Stimulated activated CD4-positive, alpha-beta T cell treated with anti-CD3 and anti-CD28 coated beads, TNF-alpha, amount 100 ng/mL, for 48 hours (primary cell): ENCODE data around the gene TELO2.
"Not testable (repeated sequence)": the region's sequence is repeated elsewhere in the genome, so short reads cannot be mapped to it uniquely, and the experiment has no call there.

Experiments
- DNase-seq, 3 donors: peaks; one replicate each; pipeline ENCODE4 v3.0.0-alpha.2; 2020; ENCODE audit warnings: low read depth in 3 of 3

TELO2 gene

DNA sequence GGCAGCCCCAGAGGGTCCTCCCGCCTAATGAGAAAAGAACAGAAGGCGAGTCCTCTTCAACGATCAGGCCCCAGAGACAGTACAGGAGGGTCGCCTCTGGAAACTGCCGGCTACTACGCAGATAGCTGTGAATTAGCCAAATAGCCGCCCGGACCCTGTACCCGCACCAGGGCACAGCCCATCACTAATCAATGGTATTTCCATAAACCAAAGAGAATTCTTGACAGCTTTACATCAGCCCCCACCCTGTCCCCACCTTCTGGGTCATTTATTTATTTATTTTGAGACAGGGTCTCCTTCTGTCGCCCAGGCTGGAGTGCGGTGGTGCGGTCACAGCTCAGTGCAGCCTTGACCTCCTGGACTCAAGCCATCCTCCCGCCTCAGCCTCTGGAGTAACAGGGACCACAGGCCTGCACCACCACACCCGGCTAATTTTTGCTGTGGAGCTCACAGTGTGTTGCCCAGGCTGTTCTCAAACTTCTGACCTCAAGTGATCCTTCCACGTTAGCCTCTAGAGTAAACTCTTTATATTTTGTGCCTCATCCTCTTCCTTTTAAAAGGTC lies 17.5 kb upstream of the TELO2 start:
- DNase-seq: no peak

GRCh38 chr16:1477033-1477432 lies 16.1 kb upstream of the TELO2 start:
- DNase-seq: no peak

- DNase-seq: not testable (repeated sequence)
Measured at GRCh38 chr16:1478937-1479336, 14.2 kb upstream of the TELO2 start.

GRCh38 chr16:1481906-1482835 lies 11.0 kb upstream of the TELO2 start:
- no peak for DNase-seq

GRCh38 chr16:1485847-1486496 lies 7.2 kb upstream of the TELO2 start:
- DNase-seq: no peak

DNA sequence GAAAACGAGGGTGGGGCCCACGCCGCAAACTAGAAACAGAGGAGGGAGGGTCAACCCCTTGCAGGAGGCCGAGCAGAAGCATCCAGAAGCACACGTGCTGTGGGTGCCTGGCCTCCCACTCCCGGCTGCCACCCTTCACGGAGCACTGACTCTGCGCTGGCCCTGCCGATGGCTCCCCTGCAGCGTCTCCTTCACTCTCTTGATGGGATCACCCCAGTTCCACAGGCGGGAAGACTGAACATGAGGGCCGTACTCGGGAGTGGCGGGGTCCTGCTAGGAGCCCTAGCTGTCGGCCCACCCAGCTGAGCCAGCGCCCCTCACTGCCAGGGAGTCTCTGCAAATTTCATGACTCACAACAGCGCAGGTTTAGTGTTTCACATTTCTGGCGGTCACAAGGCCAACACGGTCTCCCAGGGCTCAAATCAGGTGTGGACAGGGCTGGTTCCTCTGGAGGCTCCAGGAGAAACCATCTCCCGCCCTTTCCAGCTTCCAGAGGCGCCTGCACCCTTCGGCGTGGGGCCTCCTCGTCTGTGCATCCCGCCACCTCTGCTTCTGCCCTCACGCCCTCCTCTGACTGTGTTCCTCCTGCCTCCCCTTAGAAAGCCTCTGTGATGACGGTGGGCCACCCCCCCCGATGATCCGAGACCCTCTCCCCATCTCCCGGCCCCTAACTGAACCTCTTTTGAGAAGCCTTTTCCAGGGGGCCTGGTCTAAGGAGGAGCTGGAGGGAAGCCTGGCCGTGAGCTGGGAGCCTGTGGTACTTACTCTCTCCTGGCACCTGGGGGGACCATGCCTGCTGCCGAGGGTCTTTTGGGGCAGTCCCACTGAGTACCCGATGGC lies 6.4 kb upstream of the TELO2 start:
- no peak for DNase-seq

DNA sequence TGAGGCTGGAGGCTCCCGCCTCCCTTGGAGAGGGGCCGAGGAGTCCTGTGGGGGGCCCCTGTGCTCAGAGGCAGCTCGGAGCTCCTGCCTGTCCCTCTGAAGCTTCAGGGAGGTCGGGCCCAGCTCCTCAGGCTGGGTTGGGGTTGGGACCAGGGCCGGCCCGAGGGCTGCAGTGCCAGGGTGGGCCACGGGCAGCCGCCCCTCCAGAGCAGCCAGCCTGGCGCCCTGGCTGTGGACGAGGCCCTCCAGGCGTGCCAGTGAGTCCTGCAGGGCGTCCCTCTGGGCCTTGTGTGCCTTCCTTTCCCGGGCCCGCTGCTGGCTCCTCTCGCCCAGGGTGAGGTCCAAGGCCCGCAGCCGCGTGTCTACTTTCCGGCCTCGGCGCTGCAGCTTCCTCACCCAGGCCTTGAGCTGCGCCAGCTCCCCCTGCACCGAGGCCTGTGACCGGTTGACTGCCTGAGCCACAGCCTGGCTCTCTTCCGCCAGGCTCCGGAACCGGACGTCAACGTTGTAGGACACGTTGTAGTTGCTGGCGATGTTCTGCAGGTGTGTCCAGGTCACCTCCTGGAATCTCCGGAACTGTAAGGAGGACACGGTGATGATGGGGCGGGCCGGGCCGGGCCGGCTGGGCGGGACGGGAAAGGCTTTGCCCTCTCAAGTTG lies 5.6 kb upstream of the TELO2 start:
- no peak for DNase-seq

DNA sequence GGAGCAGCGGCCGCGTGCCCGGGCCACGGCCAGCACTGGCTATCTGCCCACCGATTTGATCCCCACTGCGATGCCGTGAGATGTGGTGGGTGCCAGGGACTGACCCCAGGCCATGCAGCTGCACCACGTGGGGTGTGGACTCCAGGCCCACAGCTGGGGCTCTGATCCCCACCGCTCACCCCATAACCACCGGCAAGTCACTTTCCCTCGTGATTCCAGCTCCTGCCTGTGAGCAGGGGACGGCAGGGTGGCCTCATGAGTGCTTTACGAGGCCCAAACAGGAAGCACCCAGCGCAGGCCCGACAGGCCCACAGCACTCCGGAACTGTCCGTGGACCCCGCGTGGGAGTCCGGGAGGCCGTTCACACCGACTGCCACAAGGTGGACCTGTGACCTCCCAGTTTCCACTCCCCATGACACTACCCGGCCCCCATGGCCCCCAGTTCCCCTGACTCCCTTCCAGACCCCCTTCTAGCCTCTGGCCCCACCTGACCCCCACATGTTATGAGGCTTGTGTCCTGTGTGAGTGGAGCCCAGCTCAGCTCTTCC lies 5.0 kb upstream of the TELO2 start:
- DNase-seq: no peak

DNA sequence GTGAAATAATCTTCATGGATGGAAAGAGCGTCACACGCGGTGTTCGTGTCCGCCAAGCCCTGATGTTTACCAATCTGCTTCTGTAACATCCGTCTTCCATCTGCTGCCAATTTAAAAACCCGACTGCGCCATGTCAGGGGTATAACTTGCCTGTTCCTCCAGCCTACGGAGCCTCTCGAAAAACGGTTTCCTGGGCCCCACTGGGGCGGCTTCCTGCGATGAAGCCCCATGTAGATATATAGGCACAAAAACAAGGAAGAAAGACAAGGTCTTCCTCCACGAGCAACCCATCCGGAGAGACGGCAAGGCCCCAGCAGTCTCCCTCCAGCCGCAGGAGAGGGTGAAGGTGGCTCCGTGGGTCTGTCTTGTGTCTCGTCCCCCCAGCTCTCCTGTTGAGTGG lies 4.5 kb upstream of the TELO2 start, which contains the start of gene PTX4:
PTX4 (minus strand) TSS at position 326 of the 400 bp plus-strand sequence; CDS start at position 291, 35 bp downstream.
- DNase-seq: no peak

DNA sequence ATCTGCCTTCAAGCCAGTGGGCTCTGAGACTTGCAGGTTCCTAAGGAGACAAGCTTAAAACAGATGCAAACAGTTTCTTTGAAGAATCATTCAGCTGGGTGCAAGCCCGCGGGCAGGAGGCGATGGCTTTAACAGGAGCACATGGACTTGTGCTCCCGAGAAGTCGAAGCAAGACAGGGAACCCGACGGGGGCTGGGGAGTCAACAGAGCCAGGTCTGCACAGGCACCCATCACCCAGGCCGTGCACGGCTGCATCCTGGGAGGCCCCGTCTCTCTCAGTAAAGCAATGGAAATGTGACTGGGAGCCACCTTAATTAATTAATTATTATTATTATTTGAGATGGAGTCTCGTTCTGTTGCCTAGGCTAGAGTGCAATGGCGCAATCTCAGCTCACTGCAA lies 4.1 kb upstream of the TELO2 start:
- DNase-seq: no peak

DNA sequence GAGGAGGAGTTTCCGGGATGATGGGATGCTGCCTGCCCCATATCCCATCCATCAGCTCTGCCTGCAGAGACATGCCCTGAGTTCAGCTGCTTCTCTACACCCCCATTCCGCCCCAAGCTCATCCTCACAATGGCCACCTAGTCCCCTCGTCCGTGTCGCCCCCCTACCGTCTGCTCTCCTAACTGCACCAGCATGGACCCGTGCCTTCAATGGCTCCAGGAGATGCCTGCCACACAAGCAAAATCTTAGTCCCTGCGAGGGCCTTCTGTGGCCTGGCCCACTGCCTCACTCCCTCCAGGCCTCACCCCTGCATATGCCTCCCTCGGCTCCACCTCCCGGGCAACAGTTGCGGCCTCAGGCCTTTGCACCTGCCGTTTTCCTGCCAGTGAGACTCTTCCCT lies 1.8 kb upstream of the TELO2 start:
- DNase-seq: no peak

GRCh38 chr16:1492082-1492922 lies 858 bp upstream of the TELO2 start:
- no peak for DNase-seq

DNA sequence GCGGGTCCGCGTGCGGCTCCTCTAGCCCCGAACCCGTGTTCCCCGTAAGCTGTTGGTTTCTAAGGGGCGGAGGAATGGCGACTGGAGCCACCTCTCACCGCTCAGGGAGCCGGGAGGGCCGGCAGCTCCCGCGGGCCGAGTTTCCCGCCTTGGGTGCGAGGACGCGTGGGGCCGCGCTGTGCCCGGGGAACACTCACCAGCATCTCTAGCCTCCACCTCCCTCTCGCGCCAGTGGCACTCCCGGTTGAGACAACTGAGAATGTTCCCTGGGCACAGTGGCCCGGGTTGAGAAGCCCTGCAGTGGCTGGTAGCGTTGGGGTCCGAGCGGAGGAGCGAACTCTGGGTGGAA lies 560 bp downstream of the TELO2 start:
- no peak for DNase-seq

- DNase-seq: no peak
Measured at GRCh38 chr16:1494129-1494640, 1.0 kb downstream of the TELO2 start.

GRCh38 chr16:1494711-1495110 lies 1.6 kb downstream of the TELO2 start:
- DNase-seq: no peak

DNA sequence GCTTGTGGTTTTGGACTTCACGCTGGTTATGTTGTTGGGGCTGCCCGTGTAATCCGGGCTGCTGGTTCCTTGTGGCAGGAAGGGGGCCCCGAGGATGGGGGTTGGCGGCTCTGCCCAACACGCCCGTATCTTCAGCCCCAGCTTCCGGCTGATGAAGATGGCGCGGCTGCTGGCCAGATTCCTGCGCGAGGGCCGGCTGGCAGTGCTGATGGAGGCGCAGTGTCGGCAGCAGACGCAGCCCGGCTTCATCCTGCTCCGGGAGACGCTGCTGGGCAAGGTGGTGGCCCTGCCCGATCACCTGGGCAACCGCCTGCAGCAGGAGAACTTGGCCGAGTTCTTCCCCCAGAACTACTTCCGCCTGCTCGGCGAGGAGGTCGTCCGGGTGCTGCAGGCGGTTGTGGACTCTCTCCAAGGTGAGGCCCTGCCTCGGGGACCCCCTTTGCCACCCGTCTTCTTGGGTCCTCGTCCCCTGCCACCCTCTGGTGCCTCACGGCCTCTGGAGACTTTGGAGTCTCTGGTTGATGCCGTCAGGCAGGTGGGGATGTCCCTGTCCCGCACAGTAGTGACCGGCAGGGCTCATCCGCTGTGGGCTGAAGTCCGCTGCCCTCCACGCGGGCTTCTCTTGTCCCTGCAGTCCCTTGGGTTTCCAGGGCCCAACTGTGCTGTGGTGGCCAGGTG lies 2.2 kb downstream of the TELO2 start:
- DNase-seq: no peak

GRCh38 chr16:1495889-1496262 lies 2.7 kb downstream of the TELO2 start:
- DNase-seq: no peak

DNA sequence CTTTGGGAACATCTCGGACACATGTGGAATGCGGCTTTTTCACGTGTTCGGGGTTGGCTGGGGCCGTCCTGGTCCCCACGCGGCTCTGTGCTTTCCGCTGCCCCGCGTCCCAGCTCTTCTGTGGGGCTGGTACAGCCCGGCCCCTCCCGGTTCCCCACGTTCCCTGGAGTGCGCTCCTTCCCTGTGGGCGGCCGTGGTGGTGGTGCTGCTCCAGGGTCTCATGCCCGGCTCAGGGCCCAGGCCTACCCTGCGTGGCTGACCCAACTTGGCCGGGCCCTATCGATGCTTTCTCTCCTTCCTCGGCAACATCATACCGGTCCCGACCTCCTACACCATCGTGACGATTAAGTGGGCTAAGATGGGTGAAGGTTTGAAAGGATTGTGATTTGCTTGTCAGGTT lies 3.3 kb downstream of the TELO2 start:
- DNase-seq: no peak

DNA sequence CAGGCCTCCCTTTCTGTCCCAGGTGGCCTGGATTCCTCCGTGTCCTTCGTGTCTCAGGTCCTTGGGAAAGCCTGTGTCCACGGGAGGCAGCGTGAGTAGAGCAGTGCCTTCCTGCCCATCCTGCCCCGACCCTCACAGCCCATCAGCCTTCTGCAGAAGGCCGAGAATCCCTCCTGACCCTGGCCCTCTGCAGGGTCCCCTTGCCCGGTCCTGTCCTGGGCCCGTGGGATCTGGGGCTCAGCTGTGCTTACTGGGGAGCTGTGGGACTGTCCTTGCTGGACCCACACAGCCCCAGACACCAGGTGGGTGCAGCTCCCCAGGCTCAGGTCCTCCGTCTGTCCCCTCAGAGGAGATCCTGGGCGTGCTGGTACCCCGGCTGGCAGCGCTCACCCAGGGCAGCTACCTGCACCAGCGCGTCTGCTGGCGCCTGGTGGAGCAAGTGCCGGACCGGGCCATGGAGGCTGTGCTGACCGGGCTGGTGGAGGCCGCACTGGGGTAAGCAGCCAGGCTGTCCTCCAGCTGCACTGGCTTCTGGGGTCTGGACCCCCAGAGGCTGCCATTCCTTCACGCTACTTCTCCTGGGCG lies 3.9 kb downstream of the TELO2 start:
- DNase-seq: no peak
